Natural killer cell (primary cell): ENCODE data around the gene DISC1. TPM values are rescaled to one million over a fixed set of nuclear protein-coding genes. Genes with fewer than 3 reads are reported as not detected.

Experiments
- ATAC-seq, 3 donors: fragments of 150-1000 bp in 2 of 3; fragments of 200-7000 bp in 1 of 3; cut with Tn5 transposase; 1 replicate in 1 of 3; 2 replicates in 2 of 3; pipeline ENCODE4 v1.10.0; 2021; ENCODE audit warnings: mild to moderate bottlenecking in 2 of 3, moderate library complexity in 2 of 3
- DNase-seq, 2 donors: peaks; one replicate each; pipeline versions ENCODE4 v3.0.0 to v3.0.0-alpha.2; 2013 to 2021; ENCODE audit warnings: mixed read lengths in 1 of 2
- H3K27ac ChIP-seq: one replicate; pipeline ENCODE4 v1.5.1; 2013; ENCODE audit warnings: mild to moderate bottlenecking, low read length
- H3K27me3 ChIP-seq: one replicate; pipeline ENCODE4 v1.6.1; 2013; ENCODE audit warnings: low read length; ENCODE audit not compliant: control insufficient read depth, insufficient read depth
- H3K36me3 ChIP-seq: one replicate; pipeline ENCODE4 v1.6.1; 2013; ENCODE audit warnings: low read length; ENCODE audit not compliant: control insufficient read depth, insufficient read depth
- H3K4me1 ChIP-seq: one replicate; pipeline ENCODE4 v1.6.1; 2013; ENCODE audit warnings: low read length; ENCODE audit not compliant: control insufficient read depth, insufficient read depth
- H3K4me3 ChIP-seq: one replicate; pipeline ENCODE4 v1.5.1; 2013; ENCODE audit warnings: low read length
- H3K9me3 ChIP-seq: one replicate; pipeline ENCODE4 v1.6.1; 2013; ENCODE audit warnings: low read length; ENCODE audit not compliant: control insufficient read depth, insufficient read depth
- H3K27ac Mint-ChIP-seq, 2 donors: one replicate each; pipeline ENCODE4 v1.8.0; 2022; ENCODE audit warnings: mild to moderate bottlenecking in 2 of 2, mixed read lengths in 2 of 2, moderate library complexity in 1 of 2
- H3K27me3 Mint-ChIP-seq, 2 donors: one replicate each; pipeline ENCODE4 v1.8.0; 2022; ENCODE audit warnings: low read depth in 2 of 2, mixed read lengths in 2 of 2
- H3K36me3 Mint-ChIP-seq: one replicate; pipeline ENCODE4 v1.8.0; 2022; ENCODE audit warnings: mixed read lengths
- H3K4me1 Mint-ChIP-seq, 2 donors: one replicate each; pipeline ENCODE4 v1.8.0; 2022; ENCODE audit warnings: mixed read lengths in 2 of 2
- H3K4me3 Mint-ChIP-seq: one replicate; pipeline ENCODE4 v1.8.0; 2022; ENCODE audit warnings: mild to moderate bottlenecking, moderate library complexity, mixed read lengths
- H3K9me3 Mint-ChIP-seq, 2 donors: one replicate each; pipeline ENCODE4 v1.8.0; 2022; ENCODE audit warnings: mixed read lengths in 2 of 2
- CTCF ChIP-seq: fragments of 200-600 bp; IDR thresholded peaks from one replicate; pipeline ENCODE4 v1.8.0; 2022; ENCODE audit warnings: antibody characterized with exemption
- WGBS: methylation state at CpG from one replicate; pipeline ENCODE4 v1.1.7; 2013; ENCODE audit warnings: missing lambda C conversion rate; ENCODE audit not compliant: insufficient coverage; 5-methylcytosine and 5-hydroxymethylcytosine counted together
- intact Hi-C: fragments of 100-400 bp; cut with micrococcal nuclease; formaldehyde crosslinking; loops from one replicate; pipeline ENCODE4 v1.14.2; 2022
- total RNA-seq, 4 donors: library from RNA; stranded (reverse); fragments of 120-200 nt in 1 of 4; gene quantifications; one replicate each; pipeline versions ENCODE4 v1.2.3 to v1.2.4, GENCODE V29; 2013 to 2022

DISC1 gene
- total RNA-seq, 3 donors from 2014 or later (not counting 1 experiment from before 2014, with no cell fraction given), result 5.9 to 10.7 (median 9.7) TPM

GRCh38 chr1:231663211-231663792 is 36.7 kb downstream of the DISC1 start:
- no peak for DNase-seq
- Histone ChIP-seq H3K9me3 (peaks cover 6% of the 10 kb centered on the region), H3K36me3 (no peaks in the 10 kb centered on the region), H3K4me1 (peaks cover 17% of the 10 kb centered on the region), H3K27me3 (no peaks in the 10 kb centered on the region), H3K27ac (no peak overlapping the region), H3K4me3 (no peak overlapping the region)
- H3K4me1 Mint-ChIP-seq, result peaks cover 24 to 25% of the 10 kb centered on the region in 2 donors
- peaks cover 26% of the 10 kb centered on the region for H3K36me3 Mint-ChIP-seq
- peaks cover 0 to 3% of the 10 kb centered on the region in 2 donors for H3K9me3 Mint-ChIP-seq
- H3K27me3 Mint-ChIP-seq, result peaks cover 26 to 32% of the 10 kb centered on the region in 2 donors
- no peak overlapping the region for H3K27ac Mint-ChIP-seq
- H3K4me3 Mint-ChIP-seq, result no peak overlapping the region
- intact Hi-C loops, result no loop called here
- ATAC-seq, result peak in 1 of 3 donors; percentile 48
- WGBS, result 93% methylated on average over 2 of the region's 2 CpGs
- no peak for TF ChIP-seq CTCF

GRCh38 chr1:231665101-231665500 is 38.5 kb downstream of the DISC1 start:
- Histone ChIP-seq H3K27me3 (no peaks in the 10 kb centered on the region), H3K4me1 (peaks cover 21% of the 10 kb centered on the region), H3K4me3 (no peak overlapping the region), H3K27ac (no peak overlapping the region), H3K36me3 (no peaks in the 10 kb centered on the region), H3K9me3 (peaks cover 6% of the 10 kb centered on the region)
- H3K4me1 Mint-ChIP-seq, result peaks cover 35 to 40% of the 10 kb centered on the region in 2 donors
- DNase-seq, result no peak
- H3K27ac Mint-ChIP-seq, result no peak overlapping the region
- no peak for ATAC-seq
- WGBS, result 75% methylated on average over 4 of the region's 5 CpGs
- no peak overlapping the region for H3K4me3 Mint-ChIP-seq
- H3K27me3 Mint-ChIP-seq, result peaks cover 39% of the 10 kb centered on the region in 2 donors
- intact Hi-C loops, result no loop called here
- peaks cover 42% of the 10 kb centered on the region for H3K36me3 Mint-ChIP-seq
- no peak for TF ChIP-seq CTCF
- peaks cover 3 to 10% of the 10 kb centered on the region in 2 donors for H3K9me3 Mint-ChIP-seq

GRCh38 chr1:231665726-231666125 is 39.1 kb downstream of the DISC1 start:
- intact Hi-C loops, result no loop called here
- peaks cover 37 to 44% of the 10 kb centered on the region in 2 donors for H3K27me3 Mint-ChIP-seq
- Histone ChIP-seq H3K9me3 (peaks cover 8% of the 10 kb centered on the region), H3K36me3 (no peaks in the 10 kb centered on the region), H3K27ac (no peak overlapping the region), H3K27me3 (no peaks in the 10 kb centered on the region), H3K4me1 (peaks cover 21% of the 10 kb centered on the region), H3K4me3 (no peak overlapping the region)
- TF ChIP-seq CTCF, result no peak
- H3K4me1 Mint-ChIP-seq, result peaks cover 35 to 40% of the 10 kb centered on the region in 2 donors
- WGBS, result 91% methylated on average over 3 of the region's 3 CpGs
- no peak overlapping the region for H3K4me3 Mint-ChIP-seq
- ATAC-seq (no peak), DNase-seq (no peak)
- H3K27ac Mint-ChIP-seq, result no peak overlapping the region
- peaks cover 45% of the 10 kb centered on the region for H3K36me3 Mint-ChIP-seq
- peaks cover 3 to 11% of the 10 kb centered on the region in 2 donors for H3K9me3 Mint-ChIP-seq
